ENCODE data around the gene CYB5R4.

CYB5R4 gene

DNA sequence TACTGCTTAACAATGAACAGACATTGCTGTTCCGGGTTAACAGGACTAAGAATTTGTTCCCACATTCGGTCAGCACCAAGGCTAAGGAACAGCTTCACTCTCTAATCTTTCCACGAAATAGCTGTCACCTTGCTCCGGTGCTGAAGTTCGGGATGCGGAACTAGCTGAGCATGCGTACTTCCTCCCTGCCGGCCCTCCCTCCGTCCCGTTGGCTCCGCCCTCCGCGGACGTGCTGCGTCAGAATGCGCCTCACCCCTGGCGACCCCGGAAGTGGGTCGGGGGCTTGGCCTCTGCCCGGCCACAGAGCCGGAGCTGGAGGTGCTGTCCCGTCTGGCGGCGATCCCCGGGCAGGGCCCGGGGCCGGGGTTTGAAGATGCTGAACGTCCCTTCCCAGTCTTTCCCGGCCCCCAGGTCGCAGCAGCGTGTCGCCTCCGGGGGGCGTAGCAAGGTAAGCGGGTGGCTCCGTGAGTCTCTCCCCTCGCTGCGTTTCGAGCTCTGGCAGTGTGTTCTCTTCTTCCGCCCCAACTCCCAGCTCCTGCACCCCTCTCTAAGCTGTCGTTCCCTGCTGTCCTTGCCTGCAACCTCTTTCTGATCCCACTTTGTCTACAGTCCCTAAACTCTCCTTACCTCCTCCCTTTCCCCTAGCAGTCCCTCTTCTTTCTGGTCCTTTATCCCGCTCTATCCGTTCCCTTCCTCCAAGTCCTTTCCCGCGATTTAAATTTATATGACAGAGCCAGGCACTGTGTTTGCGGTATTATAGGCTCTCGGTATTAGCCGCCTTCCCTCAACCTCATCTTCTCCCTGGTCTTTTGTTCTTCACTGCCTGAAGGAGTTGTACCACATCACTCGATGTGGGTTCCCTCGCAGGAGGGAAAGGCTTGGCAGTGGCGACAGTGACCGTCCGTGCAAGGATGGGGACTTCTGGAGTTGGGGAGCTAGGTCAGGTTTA lies at the start of gene CYB5R4:
TSS of gene CYB5R4 (plus strand) at position 280 of the 949 bp plus-strand sequence. CDS start at position 374, 94 bp downstream.
- DNase-seq = peak; percentile 97

GRCh38 chr6:83812595-83812994 lies 46.9 kb upstream of the CYB5R4 start:
- DNase-seq = no peak

GRCh38 chr6:83815631-83816272 lies 43.7 kb upstream of the CYB5R4 start:
- DNase-seq = peak; percentile 19

DNA sequence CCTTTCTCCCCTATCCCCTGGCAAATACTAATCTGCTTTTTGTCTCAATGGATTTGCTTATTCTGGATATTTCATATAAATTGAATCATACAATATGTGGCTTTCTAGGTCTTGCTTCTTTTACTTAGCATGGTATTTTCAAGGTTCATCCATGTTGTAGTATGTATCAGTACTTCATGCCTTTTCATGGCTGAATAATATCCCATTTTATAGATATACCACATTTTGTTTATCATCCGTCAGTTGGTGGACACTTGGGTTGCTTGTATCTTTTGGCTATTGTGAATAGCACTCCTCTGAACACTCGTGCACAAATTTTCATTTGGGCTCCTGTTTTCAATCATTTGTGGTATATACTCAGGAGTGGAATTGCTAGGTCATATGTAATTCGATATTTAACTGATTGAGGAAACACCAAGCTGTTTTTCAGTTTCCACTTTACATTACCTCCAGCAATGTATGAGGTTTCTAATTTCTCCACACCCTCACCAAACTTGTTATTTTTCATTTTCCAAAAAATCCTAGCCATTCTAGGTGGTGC lies 36.8 kb upstream of the CYB5R4 start:
- DNase-seq = no peak

- DNase-seq = peak; percentile 43
These were observed 35.1 kb upstream of the CYB5R4 start for GRCh38 chr6:83824388-83824801.

DNA sequence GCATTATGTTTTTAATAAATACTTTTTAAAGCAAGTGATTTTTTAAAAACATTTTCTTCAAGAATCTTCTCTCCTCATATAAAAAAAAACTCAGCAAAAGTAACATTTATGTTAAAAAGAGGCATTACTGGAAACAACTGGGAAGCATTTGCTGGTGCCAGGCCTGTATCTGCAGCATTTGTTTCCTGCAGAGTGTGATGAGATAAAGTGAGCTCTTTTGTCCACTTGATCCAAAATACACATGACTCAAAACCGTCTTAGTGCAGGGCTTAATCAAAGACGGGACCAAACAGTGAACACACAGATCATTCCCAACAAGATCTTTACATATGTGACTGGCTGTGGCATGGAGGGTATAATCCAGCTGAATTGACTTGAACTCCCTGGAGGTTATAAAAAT lies 34.7 kb upstream of the CYB5R4 start:
- peak; percentile 37 for DNase-seq

DNA sequence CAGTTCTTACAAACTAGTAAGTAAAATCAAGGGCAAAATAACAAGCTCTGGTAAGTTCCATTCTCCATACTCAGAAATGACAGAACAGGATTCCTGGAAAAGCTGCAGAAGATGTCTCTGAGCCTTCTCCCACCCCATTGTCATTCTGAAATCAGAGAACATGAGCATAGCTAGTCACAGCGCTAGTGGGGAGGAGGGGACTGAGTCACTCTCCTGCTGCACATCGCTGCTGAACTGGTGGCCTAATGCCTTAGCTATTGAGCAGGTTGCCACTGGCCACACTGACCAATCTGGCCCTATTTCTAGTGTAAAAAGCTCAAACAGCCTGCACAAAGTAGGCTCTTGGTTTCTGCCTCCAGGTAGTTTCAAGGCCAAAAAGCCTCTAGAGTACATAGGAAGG lies 32.4 kb upstream of the CYB5R4 start:
- peak; percentile 11 for DNase-seq

DNA sequence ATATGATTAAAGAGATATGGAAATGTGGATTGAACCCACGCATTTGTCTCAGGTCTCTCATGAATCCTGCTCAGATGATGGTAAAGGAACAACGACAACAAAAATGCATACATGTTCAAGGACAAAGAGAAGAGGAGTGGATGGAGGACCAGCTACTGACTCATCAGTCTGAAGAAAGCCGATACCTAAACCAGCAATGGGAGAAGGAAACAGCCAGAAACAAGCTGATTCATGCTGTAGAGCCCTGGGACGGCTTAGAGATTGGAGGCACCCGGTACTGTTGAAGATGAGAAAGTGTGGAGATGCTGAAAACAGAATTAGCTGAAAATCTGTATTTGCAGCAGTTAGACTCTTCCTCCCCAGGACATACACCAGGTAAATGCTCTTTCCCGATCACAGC lies 20.8 kb upstream of the CYB5R4 start:
- no peak for DNase-seq

DNA sequence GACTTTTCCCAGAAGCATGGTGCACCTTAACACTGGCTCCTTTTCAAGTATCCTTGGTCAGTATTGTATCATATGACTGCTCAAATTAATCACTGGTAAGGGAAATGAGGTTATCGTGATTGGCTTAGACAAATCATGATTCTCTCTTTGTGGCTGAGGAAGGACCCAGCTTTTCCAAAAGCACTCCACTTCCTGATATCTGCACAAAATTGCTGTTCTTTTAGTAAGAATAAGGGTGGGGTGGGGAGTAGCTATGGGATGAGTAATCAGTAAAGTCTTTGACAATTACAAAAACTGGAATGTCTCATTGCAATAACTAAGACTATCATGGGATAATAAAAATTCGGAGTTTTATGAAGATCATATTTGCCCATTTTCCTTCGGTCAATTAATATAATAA lies 15.3 kb upstream of the CYB5R4 start:
- no peak for DNase-seq

GRCh38 chr6:83846291-83846690 lies 13.2 kb upstream of the CYB5R4 start:
- no peak for DNase-seq

DNA sequence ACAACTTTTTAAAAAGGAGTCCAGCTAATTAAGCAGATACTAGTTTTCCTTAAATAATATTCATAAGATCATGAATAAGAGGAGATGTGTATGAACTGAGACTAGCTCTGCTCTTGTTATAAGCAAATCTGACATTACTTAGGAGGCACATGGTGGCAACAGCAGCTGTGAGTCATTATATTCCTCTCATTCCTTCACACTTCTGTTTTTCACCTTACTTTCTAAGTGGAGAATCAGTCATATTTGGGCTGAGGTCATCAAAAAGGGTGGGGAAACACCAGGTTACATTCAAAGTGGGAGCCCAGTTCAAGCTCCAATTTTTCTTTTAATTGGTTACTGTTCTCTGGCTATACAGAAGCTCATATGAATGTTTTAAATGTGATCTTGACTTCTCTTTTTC lies 12.3 kb upstream of the CYB5R4 start:
- DNase-seq = no peak

DNA sequence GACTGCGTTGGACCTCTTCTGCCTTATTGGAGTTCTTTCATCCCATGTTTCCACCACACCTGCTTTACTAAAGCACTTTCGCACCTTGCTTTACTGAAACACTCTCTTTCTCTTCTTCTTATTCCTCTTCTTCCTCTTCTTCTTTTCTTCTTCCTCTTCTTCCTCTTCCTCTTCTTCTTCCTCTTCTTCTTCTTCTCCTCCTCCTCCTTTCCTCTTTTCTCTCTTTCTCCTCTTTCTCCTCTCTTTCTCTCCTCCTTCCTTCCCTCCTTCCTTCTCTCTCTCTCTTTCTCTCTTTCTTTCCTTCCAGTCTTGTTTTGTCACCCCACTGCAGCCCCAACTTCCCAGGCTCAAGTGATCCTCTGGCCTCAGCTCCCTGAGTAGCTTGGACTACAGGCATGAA lies 10.4 kb upstream of the CYB5R4 start:
- DNase-seq = no peak

DNA sequence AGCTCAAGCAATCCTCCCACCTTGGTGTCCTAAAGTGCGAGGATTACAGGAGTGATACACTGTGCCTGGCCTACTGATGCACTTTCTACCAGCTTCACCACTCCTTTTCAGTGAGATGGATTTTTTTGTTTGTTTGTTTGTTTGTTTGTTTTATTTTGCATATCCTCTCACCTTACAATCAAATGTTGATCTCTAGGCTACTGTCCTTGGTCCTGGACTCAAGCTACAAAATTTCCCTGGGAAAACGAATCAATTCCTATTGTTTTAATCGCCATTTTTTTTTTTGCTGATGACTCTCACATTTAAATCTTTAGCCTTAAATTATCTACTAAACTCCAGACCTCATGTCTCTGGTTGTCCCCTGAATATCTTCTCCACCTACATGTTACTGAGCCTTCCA lies 9.9 kb upstream of the CYB5R4 start:
- no peak for DNase-seq

DNA sequence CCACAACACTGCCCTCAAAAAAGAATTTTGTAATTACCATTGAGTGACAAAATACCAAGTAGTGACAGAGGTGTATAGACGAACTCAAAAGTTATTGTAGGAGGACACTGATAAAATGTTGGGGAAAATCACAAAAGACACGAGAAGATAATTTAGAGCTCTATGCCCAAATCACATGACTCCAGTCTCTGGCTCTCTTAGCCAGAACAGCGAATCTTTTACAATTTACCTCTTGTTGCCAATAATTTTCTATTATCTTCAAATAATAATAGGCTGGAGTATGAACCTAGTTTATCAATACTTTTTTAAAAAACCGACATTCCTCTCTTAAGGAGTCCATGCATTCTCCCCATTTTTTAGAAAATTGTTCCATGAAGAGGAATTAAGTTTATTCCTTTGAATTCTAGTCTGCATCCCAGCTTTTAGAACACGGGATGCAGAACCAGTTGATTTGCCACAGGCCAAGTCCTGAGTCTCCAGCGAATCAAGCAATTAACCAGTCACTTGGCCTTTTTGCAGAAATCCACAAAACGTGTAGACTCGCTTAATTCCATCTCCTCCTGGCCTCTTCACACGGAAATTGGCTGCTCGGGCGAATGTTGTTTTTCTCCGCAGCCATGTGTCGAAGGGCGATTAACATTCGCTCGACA lies 6.8 kb upstream of the CYB5R4 start:
- DNase-seq = no peak

GRCh38 chr6:83853178-83854000 lies 6.1 kb upstream of the CYB5R4 start, which contains the start of gene RIPPLY2:
RIPPLY2 (plus strand) TSS chr6:83853360; CDS start chr6:83853417, 57 bp downstream.
- peak; percentile 91 for DNase-seq

DNA sequence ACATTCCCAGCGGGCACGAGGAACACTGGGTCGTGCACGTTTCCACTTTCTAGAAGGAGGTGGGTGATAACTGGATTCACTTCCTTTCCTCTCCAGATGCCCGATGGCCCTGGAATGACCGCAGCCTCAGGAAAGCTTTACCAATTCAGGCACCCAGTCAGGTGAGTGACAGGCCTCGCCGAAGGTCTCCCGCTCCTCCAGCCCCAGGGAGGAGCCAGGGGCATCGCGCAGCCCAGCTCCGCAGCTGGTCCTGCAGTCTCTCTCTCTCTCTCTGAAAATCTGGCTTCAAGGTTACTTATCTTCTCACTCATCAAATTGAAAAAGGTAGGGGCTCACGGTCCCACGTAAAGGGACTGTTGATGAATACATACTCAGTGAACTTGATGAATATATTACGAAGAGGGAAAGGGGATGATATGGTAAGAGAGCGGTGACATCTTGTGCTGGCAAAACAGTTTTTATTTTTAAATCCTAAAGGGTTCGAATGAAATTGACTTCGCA lies 5.4 kb upstream of the CYB5R4 start:
- DNase-seq = peak; percentile 85

DNA sequence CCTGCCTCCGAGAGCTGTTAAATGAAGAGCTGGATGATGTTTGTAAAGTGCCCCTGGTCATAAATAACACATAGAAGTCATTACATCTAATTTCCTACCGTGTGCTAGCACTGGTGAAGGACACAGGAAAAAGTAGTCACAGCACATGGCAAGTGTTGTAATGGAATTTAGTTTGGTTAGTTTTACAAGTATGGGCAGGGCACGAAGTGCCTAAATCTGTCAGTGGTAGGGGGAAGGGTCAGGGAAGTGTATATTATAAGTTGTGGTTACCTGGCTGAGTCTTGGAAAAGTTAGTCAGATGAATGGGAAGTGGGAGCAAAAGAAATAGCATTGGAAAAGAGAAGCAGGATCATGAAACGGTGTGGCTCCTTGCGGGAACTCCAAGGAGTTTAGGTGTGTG lies 4.7 kb upstream of the CYB5R4 start:
- DNase-seq = no peak

- no peak for DNase-seq
These were observed 868 bp downstream of the CYB5R4 start for GRCh38 chr6:83860359-83860755.

DNA sequence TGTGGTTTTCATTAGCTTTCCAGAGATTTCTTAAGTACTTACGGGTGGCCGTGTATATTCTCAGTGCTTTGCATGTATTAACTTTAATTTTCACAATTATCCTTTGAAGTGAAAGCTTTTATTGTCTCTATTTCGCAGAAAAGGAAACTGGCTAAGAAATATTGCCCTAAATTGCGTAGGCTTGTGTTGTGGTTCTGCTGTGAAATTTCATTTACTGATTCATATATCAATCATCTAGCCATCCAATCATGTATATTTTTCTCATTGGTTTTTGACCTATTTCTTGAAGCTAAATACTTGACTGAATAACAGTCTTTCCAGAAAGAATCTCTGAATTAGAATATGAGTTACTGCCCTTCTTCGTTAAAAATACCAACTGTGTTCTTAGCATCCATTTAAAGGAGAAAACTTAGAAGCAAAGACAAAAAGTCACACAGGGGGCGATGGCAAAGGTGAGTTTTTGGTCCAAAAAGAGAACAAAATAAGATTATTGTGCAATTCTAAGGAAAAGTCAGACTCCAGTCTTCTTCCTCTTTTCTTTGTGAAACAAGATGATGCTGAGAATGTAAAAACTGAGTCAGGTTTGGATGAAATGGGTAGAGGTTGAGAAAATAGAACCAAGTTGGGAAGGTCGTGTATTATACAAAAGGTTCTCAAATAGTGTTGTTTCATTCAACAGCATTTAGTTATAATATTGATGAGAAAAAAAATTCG lies 1.4 kb downstream of the CYB5R4 start:
- no peak for DNase-seq

GRCh38 chr6:83862776-83863471 lies 3.4 kb downstream of the CYB5R4 start:
- no peak for DNase-seq

DNA sequence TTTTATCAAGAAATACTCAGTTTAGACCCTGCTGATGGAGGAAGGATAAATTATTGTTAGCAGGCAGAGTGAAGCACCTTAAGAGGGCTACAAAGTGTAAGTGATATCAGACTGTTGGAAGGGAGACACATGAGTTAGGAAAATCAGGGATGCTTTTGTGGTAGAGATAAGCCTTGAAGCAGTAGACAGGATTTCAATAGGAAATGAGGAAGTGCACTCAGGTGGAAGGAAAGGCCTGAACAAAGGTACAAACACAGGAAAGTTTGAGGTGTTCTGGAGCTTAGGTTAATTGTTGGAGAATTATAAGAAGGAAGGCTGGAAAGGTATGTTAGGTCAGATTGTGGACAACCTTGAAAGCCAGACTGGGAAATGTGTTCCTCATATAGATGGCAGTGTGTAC lies 7.6 kb downstream of the CYB5R4 start:
- no peak for DNase-seq
